Measurements from ENCODE around the gene IRX4.
"Not testable (repeated sequence)": the region's sequence is repeated elsewhere in the genome, so short reads cannot be mapped to it uniquely, and the experiment has no call there.

IRX4 gene

DNA sequence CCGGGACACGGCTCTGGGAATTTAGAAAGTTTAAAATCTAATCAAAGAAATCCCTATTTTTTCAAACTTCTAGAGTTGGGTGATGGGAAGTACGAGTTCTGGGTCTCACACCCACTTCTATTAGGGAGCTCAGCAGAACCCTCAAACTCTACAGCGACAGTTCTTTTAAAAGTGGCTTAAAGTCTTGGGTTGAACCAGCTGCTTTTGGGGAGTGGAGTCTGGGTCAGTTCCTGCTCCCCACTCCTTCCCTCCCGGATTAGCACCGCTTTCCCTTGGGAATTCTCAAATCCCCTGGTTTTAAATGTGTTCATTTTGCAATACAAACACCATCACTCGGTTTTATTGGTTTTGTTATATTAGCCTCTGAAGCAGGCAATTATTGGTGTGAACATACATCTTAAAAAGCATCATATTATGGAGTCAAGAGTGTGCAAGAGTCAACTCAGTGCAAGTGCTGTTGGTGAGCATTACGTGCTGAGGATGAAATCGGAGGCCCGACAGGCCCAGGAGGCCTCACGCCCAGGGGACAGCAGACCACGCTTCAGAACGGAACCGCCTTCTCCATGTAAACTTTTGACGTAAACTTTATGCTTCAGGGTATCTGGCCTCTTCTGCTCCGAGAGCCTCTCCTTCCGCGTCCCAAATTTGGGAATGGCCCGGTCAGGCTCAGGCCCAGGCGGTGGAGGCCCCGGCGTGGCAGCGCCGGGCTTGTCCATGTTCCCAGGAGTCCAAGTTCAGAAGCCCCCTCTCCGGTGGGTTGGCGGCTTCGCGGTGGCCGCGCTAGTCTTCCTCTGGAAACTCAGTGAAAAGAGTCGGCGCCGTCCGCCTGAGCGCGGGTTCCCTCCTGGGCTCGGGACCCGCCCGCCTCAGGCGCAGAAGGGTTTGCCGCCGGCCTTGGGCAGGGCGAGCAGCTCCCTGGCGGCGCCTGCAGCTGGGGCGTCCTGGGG is 5.3 kb downstream of the IRX4 start:
- no peak for DNase-seq (ENCODE audit: low read depth)

DNA sequence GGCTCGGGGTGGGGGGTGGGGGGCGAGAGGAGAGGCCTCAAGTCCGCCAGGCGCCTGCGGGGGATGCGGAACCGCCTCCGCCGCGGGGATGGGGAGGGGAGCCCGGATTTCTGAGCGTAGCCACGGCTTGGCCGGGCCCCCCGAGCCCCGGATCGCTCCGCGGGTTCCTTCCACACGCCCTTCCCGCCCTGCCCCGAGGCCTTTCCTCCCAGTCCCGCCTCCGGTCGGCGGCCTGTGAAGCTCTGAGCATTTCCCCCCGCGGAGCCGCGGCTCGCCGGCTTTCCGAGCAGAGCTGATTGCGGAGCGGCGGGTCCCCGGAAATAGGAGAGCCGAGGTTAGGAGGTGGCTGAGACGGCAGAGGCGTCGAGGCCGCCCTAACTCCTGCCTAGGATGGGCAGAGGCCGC is 6.1 kb downstream of the IRX4 start:
- no peak for DNase-seq (ENCODE audit: low read depth)

DNA sequence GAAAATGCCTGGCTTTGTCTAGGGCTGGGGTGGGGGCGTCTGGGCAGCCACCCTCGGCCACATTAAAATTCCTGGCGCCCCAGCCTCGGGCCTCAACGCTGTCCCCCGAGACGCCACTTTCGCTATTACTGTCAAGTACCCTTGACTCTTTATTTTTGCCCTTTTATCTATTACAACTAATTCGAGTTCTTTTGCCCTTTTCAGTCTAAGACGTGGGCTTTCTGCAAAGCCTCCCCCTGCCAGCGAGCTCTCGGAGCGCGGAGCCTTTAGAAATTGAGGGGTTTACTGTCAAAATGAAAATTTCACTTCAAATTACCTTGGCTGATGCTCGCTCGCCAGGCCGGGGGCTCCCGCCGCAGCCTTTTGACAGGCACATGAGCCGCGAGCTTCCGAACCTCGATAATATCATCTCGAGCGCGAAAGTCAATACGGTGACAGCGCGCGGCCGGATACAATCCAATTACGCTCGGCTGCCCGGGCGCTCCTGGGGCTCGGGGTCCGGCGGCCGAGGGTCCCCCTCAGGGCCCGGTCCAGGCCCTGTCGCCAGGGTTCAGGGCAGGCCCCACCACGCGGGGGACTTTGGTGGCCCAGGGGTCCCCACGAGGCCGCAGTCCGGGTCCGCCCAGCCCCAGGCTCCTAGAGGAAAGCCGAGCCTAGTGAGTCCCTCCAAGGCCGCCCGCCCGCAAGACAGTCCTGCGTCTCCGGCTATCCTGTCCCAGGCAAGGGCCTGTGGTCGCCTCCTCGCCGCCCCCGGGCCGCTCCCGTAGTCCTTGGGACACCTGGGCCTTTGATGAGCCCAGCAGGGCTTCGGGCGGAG is 6.7 kb downstream of the IRX4 start:
- DNase-seq (ENCODE audit: low read depth), result no peak

DNA sequence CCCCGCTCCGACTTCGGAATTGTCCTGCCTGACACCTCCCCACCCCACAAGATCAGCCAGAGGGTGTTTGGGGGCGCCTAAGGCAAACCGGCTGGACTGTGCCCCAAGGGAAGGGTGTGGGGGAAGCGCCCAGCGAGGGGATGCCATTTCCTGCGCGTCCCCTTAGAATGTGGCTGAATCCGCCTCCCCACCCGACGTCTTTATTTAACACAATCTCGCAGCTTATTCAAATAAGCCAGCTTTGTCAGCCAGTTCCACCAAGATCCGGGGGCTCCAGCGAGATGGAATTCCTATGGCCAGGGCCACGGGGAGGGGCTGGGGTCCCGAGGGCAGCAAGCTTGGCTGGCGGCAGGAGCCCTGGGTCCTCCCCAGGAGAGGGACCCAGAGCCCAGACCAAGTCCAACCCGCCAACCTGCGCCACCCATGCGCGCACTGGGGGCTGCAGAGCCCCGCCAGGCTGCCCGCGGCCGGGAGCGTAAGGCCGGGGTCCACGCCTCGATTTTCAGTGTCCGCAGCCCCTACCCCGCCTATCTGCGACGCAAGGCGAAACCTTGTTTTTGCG is 7.4 kb downstream of the IRX4 start:
- DNase-seq (ENCODE audit: low read depth), result no peak

DNA sequence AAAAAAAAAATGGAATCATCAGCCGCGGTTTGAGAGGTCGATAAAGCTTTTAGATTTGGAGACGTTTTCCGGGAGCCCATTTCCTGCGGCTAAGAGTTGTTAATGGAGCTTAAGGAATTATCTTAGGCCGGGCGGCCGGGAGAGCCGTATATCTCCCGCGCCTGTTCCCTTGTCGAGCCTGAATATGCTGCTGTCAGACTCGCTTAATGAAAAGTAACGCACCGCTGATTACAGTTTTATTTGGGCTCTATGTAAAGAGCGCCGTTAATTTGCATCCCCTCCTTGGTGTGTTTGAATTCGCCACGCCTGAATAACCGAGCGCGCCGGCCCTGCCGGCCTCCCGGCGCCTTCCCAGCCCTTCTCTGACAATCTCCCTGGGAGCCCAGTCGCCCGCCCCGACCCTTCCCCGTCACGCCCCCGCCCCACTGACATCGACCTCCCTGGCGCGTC is 7.9 kb downstream of the IRX4 start:
- no peak for DNase-seq (ENCODE audit: low read depth)

DNA sequence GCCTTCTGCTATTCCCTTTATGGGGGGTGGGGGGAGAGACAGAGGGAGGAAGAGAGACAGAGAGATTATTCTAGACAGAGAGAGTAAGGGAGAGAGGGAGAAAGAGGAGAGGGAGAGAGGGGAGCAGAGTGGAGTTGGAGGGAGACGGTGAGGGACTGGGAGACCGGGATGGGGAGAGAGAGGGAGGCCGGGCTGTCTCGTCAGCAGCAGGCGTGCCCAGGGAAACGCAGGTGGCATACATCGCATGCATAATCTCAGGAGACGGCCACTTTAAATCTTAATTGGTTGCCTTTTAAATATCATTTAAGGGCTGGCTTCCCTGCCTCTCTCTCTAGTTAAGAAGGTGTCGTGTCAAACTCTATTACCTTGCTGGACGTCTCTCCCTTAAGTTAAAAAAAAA is 8.4 kb downstream of the IRX4 start:
- no peak for DNase-seq (ENCODE audit: low read depth)

DNA sequence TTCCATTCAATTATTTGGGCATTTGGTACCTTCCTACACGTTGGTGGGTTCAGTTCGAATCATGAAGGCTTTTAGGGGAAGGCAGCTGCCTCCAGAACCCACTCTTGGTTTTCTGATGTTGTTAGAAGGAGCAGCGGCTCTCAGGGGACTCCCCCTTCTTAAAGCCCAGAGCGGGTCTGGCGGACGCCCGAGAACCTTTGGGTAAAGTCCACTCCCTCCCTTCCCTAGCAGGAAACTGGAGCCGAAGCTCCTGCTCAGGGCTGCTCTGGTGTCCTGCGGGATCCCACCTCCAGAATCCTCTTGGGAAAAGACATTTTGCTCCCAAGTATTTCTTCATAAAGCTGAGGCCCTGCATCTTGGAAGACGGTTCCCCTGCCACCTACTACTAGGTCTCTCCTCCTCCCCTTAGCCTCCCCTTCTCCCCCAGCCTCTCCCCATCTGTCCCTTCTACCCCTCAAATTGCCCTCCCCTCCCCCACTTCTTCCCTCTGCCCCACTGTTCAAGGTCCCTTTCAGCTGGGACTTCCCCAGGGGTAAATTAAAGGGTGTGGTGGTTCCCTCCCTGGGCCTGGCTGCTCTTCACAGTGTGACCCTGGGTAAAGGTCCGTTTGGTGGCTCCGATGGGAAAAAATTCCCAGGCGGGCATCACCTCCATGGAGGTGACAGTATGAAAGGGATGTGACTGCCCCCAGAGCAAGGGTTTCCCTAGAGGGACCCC is 9.3 kb downstream of the IRX4 start:
- DNase-seq (ENCODE audit: low read depth), result no peak

DNA sequence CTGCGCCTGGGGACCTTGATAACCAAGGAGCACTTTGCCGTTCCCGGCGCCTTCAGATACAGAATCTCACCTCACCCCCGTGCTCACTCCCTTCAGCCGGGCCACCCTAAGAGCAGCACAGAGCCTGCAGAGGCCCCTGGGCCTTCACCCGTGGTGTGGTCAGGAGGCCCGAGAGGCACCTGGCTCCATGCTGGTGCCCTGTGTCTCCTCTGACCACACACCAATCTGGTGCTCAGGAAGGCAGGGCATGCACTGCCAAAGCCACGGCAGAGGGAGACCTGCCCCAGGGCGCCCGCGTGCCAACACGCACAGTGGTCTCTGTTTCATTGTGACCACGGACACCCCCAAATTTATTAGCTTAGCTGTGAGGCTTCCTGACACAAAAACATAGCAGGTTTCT is 11.3 kb downstream of the IRX4 start:
- no peak for DNase-seq (ENCODE audit: low read depth)

DNA sequence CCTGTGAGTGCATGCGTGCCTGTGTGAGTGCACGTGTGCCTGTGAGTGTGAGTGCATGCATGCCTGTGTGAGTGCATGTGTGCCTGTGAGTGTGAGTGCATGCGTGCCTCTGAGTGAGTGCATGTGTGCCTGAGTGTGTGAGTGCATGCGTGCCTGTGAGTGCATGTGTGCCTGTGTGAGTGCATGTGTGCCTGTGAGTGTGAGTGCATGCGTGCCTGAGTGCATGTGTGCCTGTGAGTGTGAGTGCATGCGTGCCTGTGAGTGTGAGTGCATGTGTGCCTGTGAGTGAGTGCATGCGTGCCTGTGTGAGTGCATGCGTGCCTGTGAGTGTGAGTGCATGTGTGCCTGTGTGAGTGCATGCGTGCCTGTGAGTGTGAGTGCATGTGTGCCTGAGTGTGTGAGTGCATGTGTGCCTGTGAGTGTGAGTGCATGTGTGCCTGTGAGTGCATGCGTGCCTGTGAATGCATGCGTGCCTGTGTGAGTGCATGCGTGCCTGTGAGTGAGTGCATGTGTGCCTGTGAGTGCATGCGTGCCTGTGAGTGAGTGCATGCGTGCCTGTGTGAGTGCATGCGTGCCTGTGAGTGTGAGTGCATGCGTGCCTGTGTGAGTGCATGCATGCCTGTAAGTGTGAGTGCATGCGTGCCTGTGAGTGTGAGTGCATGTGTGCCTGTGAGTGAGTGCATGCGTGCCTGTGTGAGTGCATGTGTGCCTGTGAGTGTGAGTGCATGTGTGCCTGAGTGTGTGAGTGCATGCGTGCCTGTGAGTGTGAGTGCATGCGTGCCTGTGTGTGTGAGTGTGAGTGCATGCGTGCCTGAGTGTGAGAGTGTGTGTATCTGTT is 12.1 kb downstream of the IRX4 start:
- not testable (repeated sequence) for DNase-seq (ENCODE audit: low read depth)

DNA sequence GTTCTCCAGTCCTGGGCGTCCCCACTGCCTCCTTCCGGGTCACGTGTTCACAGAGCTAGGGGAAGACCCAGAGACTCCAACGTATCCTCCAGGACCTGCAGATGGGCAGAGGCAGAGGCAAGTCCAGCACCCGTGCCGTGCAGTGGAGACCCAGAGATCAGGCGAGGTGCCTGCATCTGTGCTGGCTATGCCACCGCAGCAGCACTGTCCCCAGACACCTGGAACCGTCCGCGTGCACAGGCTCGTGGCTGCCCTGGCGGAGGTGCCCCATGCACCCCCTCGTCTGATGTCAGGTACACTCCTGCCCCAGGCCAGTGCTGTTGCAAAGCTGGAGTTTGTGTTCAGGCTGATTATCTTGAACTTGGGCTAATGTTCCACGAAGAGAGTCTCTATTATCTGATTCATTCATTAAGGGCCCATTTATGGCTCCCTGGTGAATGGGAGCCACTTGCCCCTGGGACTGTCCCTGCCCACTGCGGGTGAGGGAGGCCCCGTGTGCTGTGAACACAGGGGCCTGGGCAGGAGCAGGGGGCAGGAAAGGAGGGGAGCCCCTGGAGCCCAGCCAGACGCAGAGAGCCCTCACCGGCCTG is 13.7 kb downstream of the IRX4 start:
- no peak for DNase-seq (ENCODE audit: low read depth)

DNA sequence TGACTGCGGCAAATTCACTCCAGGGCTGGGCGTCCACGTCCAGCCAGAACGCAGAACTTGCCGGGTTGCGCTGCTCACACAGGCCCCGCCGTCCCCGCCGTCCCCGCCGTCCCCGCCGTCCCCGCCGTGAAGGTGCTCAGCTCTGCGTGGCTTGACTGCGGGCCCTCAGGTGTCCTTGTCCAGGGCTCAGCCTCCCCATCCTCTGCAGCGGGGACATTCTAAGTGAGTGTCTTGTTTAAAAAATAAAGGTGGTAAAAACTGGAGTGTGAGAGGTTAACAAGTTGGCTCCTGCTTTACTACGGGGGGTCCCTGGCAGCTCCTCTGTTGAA is 14.9 kb downstream of the IRX4 start:
- DNase-seq (ENCODE audit: low read depth), result no peak

DNA sequence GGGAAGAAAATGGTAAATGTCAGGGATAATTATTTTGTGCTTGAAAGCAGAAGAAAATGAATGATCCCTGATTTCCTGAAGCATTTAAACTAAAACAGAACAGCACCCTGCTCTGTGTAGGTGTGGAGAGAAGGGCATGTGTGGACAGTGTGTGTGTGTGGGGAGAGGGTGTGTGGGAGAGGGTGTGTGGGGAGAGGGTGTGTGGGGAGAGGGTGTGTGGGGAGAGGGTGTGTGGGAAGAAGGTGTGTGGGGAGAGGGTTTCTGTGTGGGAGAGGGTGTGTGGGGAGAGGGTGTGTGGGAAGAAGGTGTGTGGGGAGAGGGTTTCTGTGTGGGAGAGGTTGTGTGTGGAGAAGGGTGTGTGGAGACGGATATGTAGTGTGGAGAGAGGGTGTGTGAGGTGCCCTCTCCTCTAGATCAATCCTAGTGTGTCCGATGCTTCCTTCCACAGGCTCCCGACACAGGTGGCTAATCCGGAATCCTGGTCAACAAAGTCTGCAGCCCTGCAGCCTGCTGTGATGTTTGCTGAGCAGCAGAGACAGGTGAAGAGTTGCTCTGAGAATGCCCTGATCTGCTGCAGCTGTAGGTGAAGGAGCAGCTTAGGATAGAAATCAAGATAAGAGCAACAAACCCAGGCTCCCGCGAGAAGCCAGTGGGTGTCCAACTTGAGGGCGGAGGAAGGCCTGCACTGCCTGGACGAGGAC is 15.5 kb downstream of the IRX4 start:
- no peak for DNase-seq (ENCODE audit: low read depth)

DNA sequence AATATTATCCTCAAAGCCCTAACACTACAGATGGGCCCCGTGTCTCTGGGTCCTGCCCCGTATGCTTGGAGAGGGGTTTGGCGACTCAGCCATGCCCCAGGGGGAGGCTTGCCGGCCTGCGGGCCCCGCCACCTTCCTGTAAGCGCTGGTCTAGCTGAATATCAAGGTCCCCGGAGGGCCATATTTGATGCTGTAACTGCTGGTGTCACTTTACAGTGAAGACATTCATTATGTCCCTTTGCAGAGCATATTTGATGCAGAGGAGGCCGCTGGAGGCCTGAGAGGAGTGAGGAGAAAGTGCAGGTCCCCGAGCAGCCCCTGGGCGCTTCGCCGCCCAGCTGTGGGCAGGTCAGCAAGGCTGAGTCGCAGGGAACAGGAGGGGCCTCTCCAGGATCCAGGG is 16.8 kb downstream of the IRX4 start:
- no peak for DNase-seq (ENCODE audit: low read depth)

DNA sequence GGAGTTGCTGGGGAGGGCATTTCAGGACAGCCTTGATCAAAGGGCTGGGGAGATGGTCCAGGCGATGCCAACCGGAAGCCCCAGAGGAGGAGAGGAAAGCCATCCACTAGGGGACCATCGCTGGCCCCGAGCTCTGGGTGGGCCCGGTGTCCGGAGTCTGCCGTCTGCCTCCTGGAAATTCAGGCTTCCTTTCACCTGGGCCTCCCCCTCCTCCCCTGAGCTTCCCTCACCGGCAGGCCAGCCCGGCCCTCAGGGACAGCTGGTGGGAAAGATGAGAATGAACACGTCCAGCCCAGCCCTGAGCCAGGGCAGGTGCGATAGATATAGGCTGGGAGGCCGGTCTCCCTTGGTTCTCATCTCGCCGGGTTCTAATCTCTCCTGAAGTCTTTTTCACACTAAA is 17.2 kb downstream of the IRX4 start:
- DNase-seq (ENCODE audit: low read depth), result no peak

DNA sequence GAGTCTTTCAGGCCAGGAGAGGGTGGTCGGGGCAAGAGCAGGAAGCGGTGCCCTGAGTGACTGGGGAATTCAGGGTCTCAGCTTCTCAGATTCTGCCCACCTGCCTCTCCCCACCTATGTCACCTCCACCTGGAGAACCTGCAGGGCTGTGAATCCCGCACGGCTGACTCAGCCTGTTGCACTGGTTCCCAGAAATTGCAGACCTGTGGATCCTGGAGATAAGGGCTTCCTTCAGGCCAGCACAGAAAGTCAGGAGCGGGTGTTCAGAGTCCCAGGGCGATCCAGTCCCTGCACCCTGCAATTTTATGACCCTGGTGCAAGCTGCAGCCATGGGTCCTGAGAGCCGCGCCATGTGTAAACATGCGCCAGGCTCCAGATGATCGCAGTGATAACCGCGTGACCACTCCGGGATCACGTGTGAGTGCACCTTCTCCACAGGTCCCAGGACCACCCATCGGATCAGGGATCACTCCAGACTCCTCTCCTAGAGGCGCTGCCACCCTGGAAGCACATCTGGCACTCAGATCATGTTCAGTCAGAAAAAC is 17.8 kb downstream of the IRX4 start:
- no peak for DNase-seq (ENCODE audit: low read depth)

DNA sequence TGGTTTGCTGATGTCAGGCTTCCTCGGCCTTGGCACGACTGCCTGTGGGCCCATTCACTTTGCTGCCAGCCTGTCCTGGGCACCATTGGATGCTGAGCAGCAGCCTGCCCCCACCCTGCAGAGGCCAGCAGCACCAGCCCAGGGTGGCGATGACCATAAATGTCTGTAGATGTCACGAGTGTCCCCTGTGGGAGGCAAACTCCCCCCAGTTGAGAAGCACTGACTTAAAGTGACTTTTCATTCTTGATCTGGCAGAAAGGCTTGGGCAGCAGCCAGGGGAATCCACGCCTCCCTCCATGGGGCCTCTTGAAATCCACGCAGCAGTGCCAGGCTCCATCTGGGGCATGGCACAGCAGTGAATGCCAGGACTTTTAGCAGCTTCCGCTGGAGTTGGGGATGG is 21.8 kb downstream of the IRX4 start:
- no peak for DNase-seq (ENCODE audit: low read depth)

DNA sequence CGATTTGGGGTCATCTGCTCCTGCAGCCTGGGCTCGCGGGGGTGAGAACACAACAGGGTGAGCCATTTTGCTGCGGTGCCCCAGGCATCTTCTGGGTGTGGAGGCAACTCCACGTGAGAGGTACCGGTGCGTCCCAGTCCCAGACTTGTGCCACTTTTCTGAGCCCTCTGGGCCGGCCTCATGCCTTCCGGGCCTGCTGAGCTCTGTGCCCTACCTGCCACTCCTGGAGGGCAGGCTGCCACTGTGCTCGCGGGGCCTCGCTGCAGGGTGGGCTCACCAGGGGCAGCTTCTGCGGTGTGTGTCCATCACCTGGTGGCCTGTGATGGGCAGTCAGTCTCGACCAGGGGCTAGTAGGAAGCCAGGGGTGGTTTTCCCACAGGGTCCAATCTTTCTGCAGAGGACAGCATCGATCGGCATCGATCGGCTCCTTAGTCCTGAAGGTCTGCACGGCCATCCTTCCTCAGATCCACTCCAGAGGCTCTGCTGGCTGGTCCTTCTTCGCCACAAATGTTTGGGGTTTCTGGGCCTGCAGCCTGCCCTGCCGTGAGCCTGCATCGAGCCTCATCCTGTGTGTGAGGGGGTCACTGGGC is 22.6 kb downstream of the IRX4 start:
- DNase-seq (ENCODE audit: low read depth), result no peak

DNA sequence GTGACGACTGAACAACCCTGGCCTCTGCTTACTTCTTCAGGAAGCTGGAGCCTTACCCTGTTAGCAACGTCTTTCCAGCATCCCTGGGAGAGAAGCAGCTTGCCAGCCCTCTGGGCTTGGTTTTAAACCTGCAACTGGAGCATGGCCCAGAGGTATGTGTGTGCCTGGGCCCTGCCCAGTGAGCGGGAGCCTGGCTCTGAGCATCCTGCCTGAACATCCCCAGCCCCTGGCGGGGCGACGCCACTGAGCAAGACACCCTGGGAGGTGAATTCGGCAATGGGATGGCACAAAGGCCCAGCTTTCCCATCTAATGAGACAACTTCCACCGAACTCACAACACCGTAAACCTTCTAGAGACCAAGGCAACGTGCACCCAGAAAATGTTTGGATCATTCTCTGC is 23.6 kb downstream of the IRX4 start:
- DNase-seq (ENCODE audit: low read depth), result no peak

DNA sequence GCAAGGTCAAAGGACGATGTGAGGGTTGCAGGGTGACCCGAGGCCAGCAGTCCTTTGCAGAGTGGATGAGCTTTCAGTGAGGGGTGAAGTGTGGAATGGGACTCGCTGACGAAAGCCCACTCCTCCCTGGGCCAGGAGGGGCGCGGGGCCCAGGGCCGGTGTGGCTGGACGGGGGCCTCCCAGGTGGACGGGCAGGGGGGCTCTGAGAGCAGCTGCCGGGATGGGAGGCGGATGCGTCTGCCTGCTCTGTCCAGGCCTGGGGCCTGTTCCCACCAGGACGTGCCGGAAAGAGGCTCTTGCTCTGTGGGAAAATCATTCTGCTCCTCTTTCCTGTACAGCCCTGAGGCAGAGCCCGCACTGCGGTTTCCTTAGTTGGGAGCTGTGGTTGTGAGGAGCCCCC is 24.3 kb downstream of the IRX4 start:
- no peak for DNase-seq (ENCODE audit: low read depth)

DNA sequence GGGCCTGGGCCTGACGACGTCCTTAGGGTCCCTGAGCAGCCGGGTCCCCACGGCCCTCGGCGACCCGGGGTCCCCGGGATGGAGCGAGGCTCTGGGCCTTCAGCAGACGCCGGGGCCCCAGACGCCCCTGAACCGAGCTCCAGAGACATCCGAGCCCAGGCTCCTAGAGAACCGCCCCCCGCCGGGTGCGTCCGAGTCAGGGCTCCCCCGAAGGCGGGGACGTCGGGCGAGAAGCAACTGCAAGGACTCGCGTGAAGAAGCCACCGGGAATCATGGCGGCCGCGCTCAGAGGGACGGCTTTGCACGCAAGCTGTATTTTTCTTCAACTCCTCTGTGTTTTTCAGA is 25.5 kb downstream of the IRX4 start:
- no peak for DNase-seq (ENCODE audit: low read depth)

Data from GM04504 (cell line).